C4-2B (cell line): Measurements from ENCODE around the gene MAN1A1.

Experiments
- H3K27ac ChIP-seq: fragments of 450-650 bp; 2 replicates; pipeline ENCODE4 v1.5.1; 2017
- ZFX ChIP-seq: fragments of 450-650 bp; IDR thresholded peaks from 2 replicates; pipeline ENCODE4 v1.6.1; 2017
- TF ChIP-seq, protein P1 (sequence below): fragments of 450-650 bp; conservative IDR thresholded peaks from 2 replicates; pipeline ENCODE4 v1.5.1; 2017; ENCODE audit warnings: mild to moderate bottlenecking

The MAN1A1 gene

DNA sequence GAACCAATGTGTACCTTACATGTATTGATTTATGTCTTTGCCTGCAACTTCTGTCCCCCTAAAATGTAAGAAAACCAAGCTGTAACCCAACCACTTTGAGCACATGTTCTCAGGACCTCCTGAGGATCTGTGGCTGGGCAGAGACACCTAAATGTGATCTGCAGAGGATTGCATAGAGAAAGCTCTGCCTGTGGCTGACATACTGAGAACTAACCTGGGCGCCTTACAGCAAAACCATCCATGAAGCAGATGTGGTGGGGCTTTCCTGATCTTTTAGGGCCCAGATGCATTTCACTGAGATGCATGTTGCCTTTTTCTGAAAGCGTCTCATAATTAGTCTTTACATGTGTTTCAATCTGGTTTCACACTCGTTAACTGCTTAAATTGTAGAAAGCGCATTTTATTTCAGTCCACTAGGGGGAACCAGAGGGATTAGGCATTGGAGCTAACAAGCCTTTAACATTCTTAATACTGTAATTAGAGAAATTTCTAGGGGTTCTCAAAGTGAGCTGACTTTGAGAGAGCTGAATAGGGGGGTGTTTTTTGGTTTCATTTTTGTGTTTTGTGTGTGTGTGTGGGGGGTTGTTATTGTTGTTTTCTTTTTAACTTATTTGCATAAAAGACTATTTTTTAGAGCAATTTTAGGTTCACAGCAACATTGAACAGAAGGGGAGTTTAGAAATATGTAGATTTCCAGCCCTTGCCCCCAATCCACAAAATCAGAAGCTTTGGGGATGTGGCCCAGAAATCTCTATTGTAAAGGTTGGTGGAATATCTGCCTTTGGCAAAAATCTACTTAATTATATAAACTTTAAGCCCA is 220.2 kb downstream of the MAN1A1 start:
- TF ChIP-seq, protein P1, sequence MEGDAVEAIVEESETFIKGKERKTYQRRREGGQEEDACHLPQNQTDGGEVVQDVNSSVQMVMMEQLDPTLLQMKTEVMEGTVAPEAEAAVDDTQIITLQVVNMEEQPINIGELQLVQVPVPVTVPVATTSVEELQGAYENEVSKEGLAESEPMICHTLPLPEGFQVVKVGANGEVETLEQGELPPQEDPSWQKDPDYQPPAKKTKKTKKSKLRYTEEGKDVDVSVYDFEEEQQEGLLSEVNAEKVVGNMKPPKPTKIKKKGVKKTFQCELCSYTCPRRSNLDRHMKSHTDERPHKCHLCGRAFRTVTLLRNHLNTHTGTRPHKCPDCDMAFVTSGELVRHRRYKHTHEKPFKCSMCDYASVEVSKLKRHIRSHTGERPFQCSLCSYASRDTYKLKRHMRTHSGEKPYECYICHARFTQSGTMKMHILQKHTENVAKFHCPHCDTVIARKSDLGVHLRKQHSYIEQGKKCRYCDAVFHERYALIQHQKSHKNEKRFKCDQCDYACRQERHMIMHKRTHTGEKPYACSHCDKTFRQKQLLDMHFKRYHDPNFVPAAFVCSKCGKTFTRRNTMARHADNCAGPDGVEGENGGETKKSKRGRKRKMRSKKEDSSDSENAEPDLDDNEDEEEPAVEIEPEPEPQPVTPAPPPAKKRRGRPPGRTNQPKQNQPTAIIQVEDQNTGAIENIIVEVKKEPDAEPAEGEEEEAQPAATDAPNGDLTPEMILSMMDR: peak; percentile 89
- no peak for TF ChIP-seq ZFX
- H3K27ac ChIP-seq: no peak overlapping the region

DNA sequence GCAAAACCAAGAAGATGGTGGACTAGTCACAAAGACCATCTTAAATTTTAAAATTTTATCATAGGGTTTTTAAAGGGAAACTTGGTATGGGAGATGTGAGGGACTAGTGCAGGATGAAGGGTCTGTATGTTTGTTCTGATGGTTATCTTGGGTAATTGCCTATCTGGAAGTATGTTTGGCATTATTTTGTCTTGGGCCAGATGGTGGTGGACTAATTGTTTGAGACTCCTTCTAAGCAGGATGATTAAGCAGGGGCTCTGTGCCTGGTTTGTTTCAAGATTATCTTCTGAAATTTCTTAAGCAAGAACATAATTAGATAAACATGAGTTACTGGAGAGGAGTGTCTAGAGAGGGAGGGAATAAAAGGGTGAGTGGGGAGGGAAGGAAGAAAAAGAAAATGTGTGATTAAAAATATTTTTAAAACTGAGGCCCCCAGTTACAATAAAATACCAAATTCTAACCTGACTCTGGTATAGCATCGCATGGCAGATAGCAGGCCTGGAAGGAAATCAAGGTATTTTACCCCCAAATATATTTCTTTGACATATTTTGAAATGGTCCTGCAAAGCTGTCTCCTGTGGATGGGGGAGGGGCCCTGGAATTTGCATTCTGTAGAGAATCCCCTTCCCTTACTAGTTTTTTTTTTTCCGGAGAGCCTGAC is 221.2 kb downstream of the MAN1A1 start:
- no peak overlapping the region for H3K27ac ChIP-seq
- TF ChIP-seq, protein P1: no peak
- no peak for TF ChIP-seq ZFX

DNA sequence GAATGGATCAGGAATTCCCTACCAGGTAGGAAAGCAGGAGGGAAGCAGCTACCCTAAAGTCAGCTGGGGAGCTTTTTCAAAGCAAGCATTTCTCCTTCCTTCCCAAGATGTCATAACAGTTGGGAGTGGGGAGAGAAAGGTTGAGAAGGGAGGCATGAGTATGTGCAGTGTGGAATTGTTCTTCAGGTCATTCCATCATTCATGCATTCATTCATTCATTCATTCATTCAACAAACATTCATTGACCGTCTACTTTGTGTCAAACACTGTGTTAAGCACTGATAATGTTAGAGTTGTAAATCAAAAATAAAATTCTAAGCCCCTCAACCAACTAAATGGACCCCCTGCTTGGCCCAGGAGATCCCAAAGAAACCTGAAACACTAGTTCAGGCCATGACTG is 221.9 kb downstream of the MAN1A1 start:
- no peak overlapping the region for H3K27ac ChIP-seq
- TF ChIP-seq, protein P1: no peak
- no peak for TF ChIP-seq ZFX
